ENCODE measurements around the gene LINC01488. TPM values are rescaled to one million over a fixed set of nuclear protein-coding genes. Genes with fewer than 3 reads are reported as not detected.

LINC01488 gene
- polyA plus RNA-seq, 1 donor from 2014 or later = not detected

GRCh38 chr11:69475141-69475865 lies 6.2 kb upstream of the LINC01488 start:
- Mint-ChIP-seq H3K27ac (peak overlapping the region in 1 of 3 donors; percentile 86), H3K4me3 (no peak overlapping the region), H3K9me3 (peaks cover 0 to 5% (median 3%) of the 10 kb centered on the region in 3 donors)

GRCh38 chr11:69475866-69476471 lies 5.5 kb upstream of the LINC01488 start:
- Mint-ChIP-seq H3K4me1 (no peaks in the 10 kb centered on the region), H3K9me3 (peaks cover 0 to 5% (median 3%) of the 10 kb centered on the region in 3 donors), H3K27ac (peak overlapping the region in 1 of 3 donors; percentile 86), H3K36me3 (no peaks in the 10 kb centered on the region), H3K4me3 (no peak overlapping the region), H3K27me3 (peaks cover 11% of the 10 kb centered on the region)

More at GRCh38 chr11:69475141-69475865, 6.2 kb upstream of the LINC01488 start:
- H3K4me1 Mint-ChIP-seq = no peaks in the 10 kb centered on the region
- H3K27me3 Mint-ChIP-seq = peaks cover 11% of the 10 kb centered on the region
- H3K36me3 Mint-ChIP-seq = no peaks in the 10 kb centered on the region

GRCh38 chr11:69476509-69476961 lies 4.9 kb upstream of the LINC01488 start:
- H3K36me3 Mint-ChIP-seq = no peaks in the 10 kb centered on the region
- no peak overlapping the region for H3K4me3 Mint-ChIP-seq
- H3K4me1 Mint-ChIP-seq = no peaks in the 10 kb centered on the region
- no peak overlapping the region for H3K27ac Mint-ChIP-seq
- peaks cover 11% of the 10 kb centered on the region for H3K27me3 Mint-ChIP-seq
- peaks cover 0 to 5% (median 3%) of the 10 kb centered on the region in 3 donors for H3K9me3 Mint-ChIP-seq

DNA sequence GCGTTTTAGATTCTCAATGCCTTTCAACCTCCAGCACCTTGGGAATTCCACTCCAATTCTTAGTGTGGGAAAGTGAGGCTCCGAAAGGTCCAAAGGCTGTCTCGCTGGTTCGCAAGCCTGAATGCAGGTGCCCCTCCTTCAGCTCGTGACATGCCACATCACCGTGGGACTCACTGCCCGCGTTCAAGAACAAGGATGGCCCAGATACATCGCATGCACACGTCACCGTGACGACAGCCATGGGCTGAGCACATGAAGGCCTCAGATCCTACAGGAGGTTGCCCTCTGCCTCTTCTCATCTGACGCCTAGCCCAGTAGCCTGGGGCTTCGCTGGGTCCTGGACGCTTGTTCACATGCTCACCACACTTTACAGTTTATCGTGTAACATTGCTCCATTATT lies 4.4 kb upstream of the LINC01488 start:
- H3K36me3 Mint-ChIP-seq = no peaks in the 10 kb centered on the region
- no peaks in the 10 kb centered on the region for H3K4me1 Mint-ChIP-seq
- H3K27me3 Mint-ChIP-seq = peaks cover 9% of the 10 kb centered on the region
- H3K4me3 Mint-ChIP-seq = no peak overlapping the region
- no peak overlapping the region for H3K27ac Mint-ChIP-seq
- H3K9me3 Mint-ChIP-seq = peaks cover 0 to 5% (median 3%) of the 10 kb centered on the region in 3 donors

- no peak overlapping the region for H3K4me3 Mint-ChIP-seq
- no peaks in the 10 kb centered on the region for H3K9me3 Mint-ChIP-seq
- no peak overlapping the region for H3K27ac Mint-ChIP-seq
- H3K27me3 Mint-ChIP-seq = peaks cover 6% of the 10 kb centered on the region
- no peaks in the 10 kb centered on the region for H3K36me3 Mint-ChIP-seq
- H3K4me1 Mint-ChIP-seq = no peaks in the 10 kb centered on the region
These were observed 1.7 kb upstream of the LINC01488 start for GRCh38 chr11:69479591-69480271.

DNA sequence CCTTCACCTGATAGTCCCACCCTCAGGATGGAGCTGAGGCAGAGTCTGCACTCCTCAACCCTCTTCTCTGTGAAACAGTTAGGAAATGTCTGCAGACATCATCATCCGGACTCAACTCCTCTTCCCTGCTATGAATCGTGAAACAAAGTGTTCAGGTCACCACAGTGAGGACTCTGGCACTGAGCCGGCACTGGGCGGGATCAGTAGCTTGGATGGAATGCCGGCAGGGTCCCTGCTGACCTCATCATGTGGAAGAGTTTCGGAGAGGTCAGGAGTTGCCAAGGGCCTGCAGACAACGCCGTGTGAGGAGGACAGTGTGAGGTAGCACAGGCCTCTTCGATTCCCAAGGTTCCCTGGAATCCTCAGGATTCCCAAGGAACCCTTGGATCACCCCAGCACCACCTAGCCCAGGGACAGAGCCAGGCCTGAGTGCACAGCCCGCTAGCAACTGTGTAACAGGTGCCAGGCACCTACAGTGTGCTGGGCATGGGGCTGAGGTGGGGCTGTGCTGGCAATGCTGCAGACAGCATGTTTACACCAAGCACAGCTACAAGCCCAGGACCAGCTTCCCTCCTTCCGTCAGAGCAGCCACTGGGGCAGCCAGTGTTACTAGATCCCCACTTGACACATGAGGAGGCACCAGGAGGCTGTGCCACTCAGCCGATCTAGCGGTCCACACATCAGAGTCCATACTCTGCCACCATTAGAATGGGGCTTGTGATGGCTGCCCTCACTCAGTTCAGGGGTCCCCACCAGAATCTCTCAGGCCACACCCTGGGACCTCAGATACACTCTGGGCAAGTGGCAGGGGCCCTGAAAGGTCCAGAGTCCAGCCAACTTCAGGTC lies 693 bp upstream of the LINC01488 start:
- H3K4me3 Mint-ChIP-seq = no peak overlapping the region
- no peaks in the 10 kb centered on the region for H3K4me1 Mint-ChIP-seq
- H3K27me3 Mint-ChIP-seq = peaks cover 4% of the 10 kb centered on the region
- no peaks in the 10 kb centered on the region for H3K9me3 Mint-ChIP-seq
- H3K36me3 Mint-ChIP-seq = no peaks in the 10 kb centered on the region
- no peak overlapping the region for H3K27ac Mint-ChIP-seq

GRCh38 chr11:69482322-69482721 lies 859 bp downstream of the LINC01488 start:
- Mint-ChIP-seq H3K36me3 (no peaks in the 10 kb centered on the region), H3K4me3 (no peak overlapping the region), H3K9me3 (no peaks in the 10 kb centered on the region), H3K4me1 (no peaks in the 10 kb centered on the region), H3K27ac (no peak overlapping the region), H3K27me3 (peaks cover 5% of the 10 kb centered on the region)

DNA sequence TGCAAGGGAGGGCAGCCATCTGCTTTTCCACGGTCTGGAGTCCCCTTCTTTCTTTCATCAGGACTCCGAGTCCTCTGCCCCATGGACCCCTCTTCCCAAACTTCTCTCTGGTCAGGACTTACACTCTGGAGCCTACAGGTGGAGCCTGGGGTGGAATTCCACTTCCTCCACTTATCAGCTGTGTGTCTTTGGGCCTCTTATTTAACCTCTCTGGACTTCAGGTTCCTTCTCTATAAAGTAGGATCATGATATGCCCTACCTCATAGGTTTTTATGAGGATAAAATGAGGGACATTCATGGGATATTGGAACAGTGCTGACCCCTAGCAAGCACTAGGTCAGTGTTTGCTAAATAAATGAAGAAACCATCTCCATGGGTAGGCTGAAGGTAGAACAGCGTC lies 1.7 kb downstream of the LINC01488 start:
- no peaks in the 10 kb centered on the region for H3K9me3 Mint-ChIP-seq
- no peak overlapping the region for H3K4me3 Mint-ChIP-seq
- no peaks in the 10 kb centered on the region for H3K36me3 Mint-ChIP-seq
- H3K27ac Mint-ChIP-seq = no peak overlapping the region
- peaks cover 3% of the 10 kb centered on the region for H3K27me3 Mint-ChIP-seq
- no peaks in the 10 kb centered on the region for H3K4me1 Mint-ChIP-seq

- no peaks in the 10 kb centered on the region for H3K36me3 Mint-ChIP-seq
- no peaks in the 10 kb centered on the region for H3K4me1 Mint-ChIP-seq
- no peak overlapping the region for H3K27ac Mint-ChIP-seq
- H3K9me3 Mint-ChIP-seq = no peaks in the 10 kb centered on the region
- H3K4me3 Mint-ChIP-seq = no peak overlapping the region
- H3K27me3 Mint-ChIP-seq = peaks cover 3% of the 10 kb centered on the region
These were observed 2.4 kb downstream of the LINC01488 start for GRCh38 chr11:69483691-69484426.

- peaks cover 3% of the 10 kb centered on the region for H3K27me3 Mint-ChIP-seq
- no peaks in the 10 kb centered on the region for H3K9me3 Mint-ChIP-seq
- no peak overlapping the region for H3K27ac Mint-ChIP-seq
- no peak overlapping the region for H3K4me3 Mint-ChIP-seq
- no peaks in the 10 kb centered on the region for H3K4me1 Mint-ChIP-seq
- H3K36me3 Mint-ChIP-seq = no peaks in the 10 kb centered on the region
These were observed 3.2 kb downstream of the LINC01488 start for GRCh38 chr11:69484427-69485259.

GRCh38 chr11:69485337-69486041 lies 4.0 kb downstream of the LINC01488 start:
- no peaks in the 10 kb centered on the region for H3K36me3 Mint-ChIP-seq
- H3K9me3 Mint-ChIP-seq = no peaks in the 10 kb centered on the region
- no peak overlapping the region for H3K4me3 Mint-ChIP-seq
- peaks cover 3% of the 10 kb centered on the region for H3K27me3 Mint-ChIP-seq
- no peaks in the 10 kb centered on the region for H3K4me1 Mint-ChIP-seq
- no peak overlapping the region for H3K27ac Mint-ChIP-seq

- Mint-ChIP-seq H3K36me3 (no peaks in the 10 kb centered on the region), H3K4me3 (no peak overlapping the region), H3K9me3 (no peaks in the 10 kb centered on the region), H3K27me3 (peaks cover 4% of the 10 kb centered on the region), H3K4me1 (no peaks in the 10 kb centered on the region), H3K27ac (no peak overlapping the region)
These were observed 4.8 kb downstream of the LINC01488 start for GRCh38 chr11:69486056-69486772.
